ENCODE results near the gene NUP133. TPM values are rescaled to one million over a fixed set of nuclear protein-coding genes. Genes with fewer than 3 reads are reported as not detected.

NUP133 gene
- total and polyA plus RNA-seq, 4 donors, result 5.7 to 22.7 (median 10.4) TPM

DNA sequence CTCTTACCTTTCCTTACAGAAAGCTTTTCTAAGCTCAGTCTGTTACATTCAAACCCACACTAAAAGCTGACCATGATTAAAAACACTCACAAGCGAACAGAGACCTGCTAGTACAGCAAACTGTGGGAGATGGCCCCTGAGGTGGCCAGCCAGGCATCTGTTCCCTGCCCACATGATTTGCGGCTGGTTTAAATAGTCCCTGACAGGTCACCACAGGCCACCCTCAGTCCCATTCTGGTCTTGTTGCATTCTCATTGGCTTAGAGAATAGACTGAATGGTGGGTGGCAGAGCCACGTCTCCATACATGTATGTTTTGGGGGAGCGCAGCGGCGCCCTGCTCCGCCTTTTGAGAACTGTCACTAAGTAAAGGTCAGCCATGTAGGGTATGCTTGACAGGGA lies 71.9 kb downstream of the NUP133 start:
- TF ChIP-seq HNF4G (IDR thresholded peaks at IDR 0.05) (no peak), ATF3 (IDR thresholded peaks at IDR 0.05) (no peak), HNF4A (conservative IDR thresholded peaks at IDR 0.05) (no peak), RXRA (IDR thresholded peaks at IDR 0.05) (no peak), JUND (IDR thresholded peaks at IDR 0.05) (no peak), FOXA1 (IDR thresholded peaks at IDR 0.05) (no peak), GABPA (IDR thresholded peaks at IDR 0.05 in 1 of 2, conservative IDR thresholded peaks at IDR 0.05 in 1 of 2) (no peak), SP1 (IDR thresholded peaks at IDR 0.05) (no peak), NR2F2 (IDR thresholded peaks at IDR 0.05) (no peak), EGR1 (IDR thresholded peaks at IDR 0.05; ENCODE audit: low read depth in 2 of 2) (no peak), RAD21 (IDR thresholded peaks at IDR 0.05) (no peak), REST (IDR thresholded peaks at IDR 0.05) (no peak), TAF1 (conservative IDR thresholded peaks at IDR 0.05) (no peak), ZBTB33 (IDR thresholded peaks at IDR 0.05) (no peak)
- TF ChIP-seq, protein P1, sequence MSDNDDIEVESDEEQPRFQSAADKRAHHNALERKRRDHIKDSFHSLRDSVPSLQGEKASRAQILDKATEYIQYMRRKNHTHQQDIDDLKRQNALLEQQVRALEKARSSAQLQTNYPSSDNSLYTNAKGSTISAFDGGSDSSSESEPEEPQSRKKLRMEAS (IDR thresholded peaks at IDR 0.05), result no peak
- TF ChIP-seq, protein P2, sequence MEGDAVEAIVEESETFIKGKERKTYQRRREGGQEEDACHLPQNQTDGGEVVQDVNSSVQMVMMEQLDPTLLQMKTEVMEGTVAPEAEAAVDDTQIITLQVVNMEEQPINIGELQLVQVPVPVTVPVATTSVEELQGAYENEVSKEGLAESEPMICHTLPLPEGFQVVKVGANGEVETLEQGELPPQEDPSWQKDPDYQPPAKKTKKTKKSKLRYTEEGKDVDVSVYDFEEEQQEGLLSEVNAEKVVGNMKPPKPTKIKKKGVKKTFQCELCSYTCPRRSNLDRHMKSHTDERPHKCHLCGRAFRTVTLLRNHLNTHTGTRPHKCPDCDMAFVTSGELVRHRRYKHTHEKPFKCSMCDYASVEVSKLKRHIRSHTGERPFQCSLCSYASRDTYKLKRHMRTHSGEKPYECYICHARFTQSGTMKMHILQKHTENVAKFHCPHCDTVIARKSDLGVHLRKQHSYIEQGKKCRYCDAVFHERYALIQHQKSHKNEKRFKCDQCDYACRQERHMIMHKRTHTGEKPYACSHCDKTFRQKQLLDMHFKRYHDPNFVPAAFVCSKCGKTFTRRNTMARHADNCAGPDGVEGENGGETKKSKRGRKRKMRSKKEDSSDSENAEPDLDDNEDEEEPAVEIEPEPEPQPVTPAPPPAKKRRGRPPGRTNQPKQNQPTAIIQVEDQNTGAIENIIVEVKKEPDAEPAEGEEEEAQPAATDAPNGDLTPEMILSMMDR (IDR thresholded peaks at IDR 0.05; ENCODE audit: low read depth, low read length, missing input control), result no peak
- peaks cover 2 to 18% (median 10%) of the 10 kb centered on the region in 4 donors for H3K4me1 ChIP-seq (ENCODE audit: control insufficient read depth in 4 of 4, insufficient read depth in 4 of 4, low read length in 3 of 4)
- WGBS, result 73% methylated on average over 7 of the region's 7 CpGs
- H3K27me3 ChIP-seq (ENCODE audit: control insufficient read depth in 4 of 4, insufficient read depth in 4 of 4, low read length in 3 of 4), result peaks cover 5 to 13% (median 9%) of the 10 kb centered on the region in 4 donors
- DNase-seq (ENCODE audit: low spot score), result no peak
- H3K9ac ChIP-seq (ENCODE audit: low read depth in 1 of 2, low read length in 2 of 2), result no peak overlapping the region
- no peaks in the 10 kb centered on the region for H3K9me3 ChIP-seq (ENCODE audit: control insufficient read depth in 4 of 4, low read length in 3 of 4)
- H3K27ac ChIP-seq (ENCODE audit: low read depth in 1 of 2, low read length in 2 of 2), result no peak overlapping the region
- H3K4me3 ChIP-seq (ENCODE audit: low read depth in 1 of 3, low read length in 3 of 3), result no peak overlapping the region
- peaks cover 4 to 12% (median 5%) of the 10 kb centered on the region in 4 donors for H3K36me3 ChIP-seq (ENCODE audit: control insufficient read depth in 4 of 4, insufficient read depth in 3 of 4, low read depth in 1 of 4, low read length in 3 of 4)

DNA sequence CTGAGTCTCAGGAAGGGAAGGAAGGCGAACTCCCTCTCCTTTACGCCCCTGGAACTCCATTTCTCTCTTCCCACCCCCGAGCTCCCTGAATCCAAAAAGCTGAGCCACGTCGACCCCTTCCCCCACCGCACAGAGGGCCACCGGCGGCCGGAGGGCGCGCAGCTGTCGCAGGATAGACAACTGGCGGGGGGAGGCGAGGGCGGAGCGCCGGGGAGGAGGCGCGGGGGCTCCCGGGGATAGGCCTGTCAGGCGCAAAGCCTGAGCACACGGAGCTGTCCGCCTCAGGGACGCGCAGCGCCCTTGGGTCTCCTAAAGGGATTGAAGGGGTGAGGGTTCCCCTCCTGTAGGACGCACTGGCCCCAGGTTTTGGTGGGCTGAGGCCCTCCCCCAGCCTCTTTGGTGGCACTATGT lies 73.5 kb downstream of the NUP133 start:
- WGBS, result 3% methylated on average over 27 of the region's 27 CpGs
- Histone ChIP-seq H3K36me3 (ENCODE audit: control insufficient read depth in 4 of 4, insufficient read depth in 3 of 4, low read depth in 1 of 4, low read length in 3 of 4) (peaks cover 0 to under 1% (median 0%) of the 10 kb centered on the region in 4 donors), H3K4me3 (ENCODE audit: low read depth in 1 of 3, low read length in 3 of 3) (no peak overlapping the region), H3K9ac (ENCODE audit: low read depth in 1 of 2, low read length in 2 of 2) (no peak overlapping the region), H3K27ac (ENCODE audit: low read depth in 1 of 2, low read length in 2 of 2) (no peak overlapping the region), H3K27me3 (ENCODE audit: control insufficient read depth in 4 of 4, insufficient read depth in 4 of 4, low read length in 3 of 4) (peaks cover 6 to 24% (median 13%) of the 10 kb centered on the region in 4 donors), H3K4me1 (ENCODE audit: control insufficient read depth in 4 of 4, insufficient read depth in 4 of 4, low read length in 3 of 4) (peaks cover 2 to 21% (median 13%) of the 10 kb centered on the region in 4 donors), H3K9me3 (ENCODE audit: control insufficient read depth in 4 of 4, low read length in 3 of 4) (no peaks in the 10 kb centered on the region)
- no peak for DNase-seq (ENCODE audit: low spot score)
- TF ChIP-seq ATF3 (IDR thresholded peaks at IDR 0.05), result no peak
- no peak for TF ChIP-seq NR2F2 (IDR thresholded peaks at IDR 0.05)
- TF ChIP-seq, protein P2 (IDR thresholded peaks at IDR 0.05; ENCODE audit: low read depth, low read length, missing input control), result no peak
- TF ChIP-seq ZBTB33 (IDR thresholded peaks at IDR 0.05), result no peak

Measured in liver (tissue), 9 donors.